Activated CD4-positive, alpha-beta T cell treated with anti-CD3 and anti-CD28 coated beads, Interleukin-2, Interleukin-6, amounts not matched to agents 100 ng/mL and 50 ng/mL, durations not matched to agents 16 hours and 8 hours (primary cell): ENCODE measurements around the gene ERBB4.
"Not testable (repeated sequence)": the region's sequence is repeated elsewhere in the genome, so short reads cannot be mapped to it uniquely, and the experiment has no call there.

Experiments used
- DNase-seq: peaks from one replicate; pipeline ENCODE4 v3.0.0-alpha.2; 2020

Gene ERBB4

DNA sequence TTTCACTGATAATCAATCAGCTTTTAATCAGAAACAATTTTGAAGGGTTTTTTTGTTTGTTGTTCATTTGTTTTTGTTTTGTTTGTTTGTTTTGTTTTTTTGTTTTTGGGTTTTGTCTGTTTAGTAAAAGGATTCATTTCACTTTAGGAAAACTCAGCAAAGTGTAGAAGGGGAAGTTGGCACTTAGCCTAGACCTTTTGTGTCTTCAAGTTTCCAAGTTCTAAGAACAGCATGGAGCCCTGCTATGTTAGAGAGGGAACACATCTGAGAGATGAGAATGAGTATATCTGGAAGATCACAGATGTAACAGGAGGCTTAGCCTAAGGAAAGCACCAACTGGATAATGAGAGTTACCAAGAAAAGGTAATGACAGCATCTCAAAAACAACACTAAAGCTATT is 501.5 kb downstream of the ERBB4 start:
- no peak for DNase-seq

DNA sequence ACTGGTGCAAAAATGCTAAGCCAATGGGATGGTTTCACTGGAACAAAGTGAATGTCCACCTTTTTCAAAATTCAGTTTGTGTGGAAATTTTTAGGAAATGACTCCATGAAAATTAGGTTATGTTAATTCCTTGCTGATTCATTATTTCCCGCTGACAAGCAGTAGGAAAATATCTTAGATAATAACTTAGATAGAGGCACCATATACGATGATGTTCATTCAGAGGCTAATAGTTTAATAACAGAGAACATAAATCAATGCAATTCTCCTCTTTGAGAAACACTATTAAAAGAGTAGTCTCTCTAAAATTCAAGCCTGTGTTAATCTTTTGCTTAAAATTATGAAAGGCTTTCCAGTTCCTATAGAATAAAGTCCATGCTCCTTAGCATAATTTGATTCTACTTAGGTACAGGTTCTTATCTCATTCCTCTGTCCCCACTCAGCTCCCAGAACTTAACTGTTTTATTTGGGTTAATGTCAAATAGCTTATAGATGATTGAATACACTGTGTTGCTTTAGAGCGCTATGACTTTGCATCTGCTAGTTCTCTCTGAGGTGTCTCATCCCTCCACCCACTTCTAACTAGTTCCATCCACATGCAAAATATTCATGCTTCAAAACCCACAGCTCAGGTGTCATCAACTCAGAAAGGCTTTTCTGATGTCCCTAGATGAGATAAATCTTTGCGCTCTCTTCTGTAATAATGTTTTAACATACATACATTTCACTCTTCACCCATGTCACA is 503.6 kb downstream of the ERBB4 start:
- DNase-seq: no peak

DNA sequence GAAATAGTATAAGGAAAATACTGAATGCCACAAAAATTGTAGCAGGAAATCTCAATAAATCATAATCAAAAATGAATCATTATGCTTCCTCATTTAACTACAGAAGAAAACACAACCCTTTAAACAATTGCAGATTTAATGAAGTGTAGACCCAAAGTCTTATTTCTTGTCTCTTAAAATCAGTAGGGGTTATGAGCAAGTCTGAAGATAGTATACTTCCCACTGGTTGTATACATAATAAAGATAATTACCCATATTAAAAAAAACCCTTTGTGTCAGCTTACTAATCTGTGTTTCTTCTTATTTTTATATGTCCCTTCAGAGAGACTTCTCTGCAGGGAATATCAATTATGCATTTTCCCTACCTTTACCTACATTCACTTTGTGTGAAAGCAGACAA is 504.7 kb downstream of the ERBB4 start:
- DNase-seq: no peak

DNA sequence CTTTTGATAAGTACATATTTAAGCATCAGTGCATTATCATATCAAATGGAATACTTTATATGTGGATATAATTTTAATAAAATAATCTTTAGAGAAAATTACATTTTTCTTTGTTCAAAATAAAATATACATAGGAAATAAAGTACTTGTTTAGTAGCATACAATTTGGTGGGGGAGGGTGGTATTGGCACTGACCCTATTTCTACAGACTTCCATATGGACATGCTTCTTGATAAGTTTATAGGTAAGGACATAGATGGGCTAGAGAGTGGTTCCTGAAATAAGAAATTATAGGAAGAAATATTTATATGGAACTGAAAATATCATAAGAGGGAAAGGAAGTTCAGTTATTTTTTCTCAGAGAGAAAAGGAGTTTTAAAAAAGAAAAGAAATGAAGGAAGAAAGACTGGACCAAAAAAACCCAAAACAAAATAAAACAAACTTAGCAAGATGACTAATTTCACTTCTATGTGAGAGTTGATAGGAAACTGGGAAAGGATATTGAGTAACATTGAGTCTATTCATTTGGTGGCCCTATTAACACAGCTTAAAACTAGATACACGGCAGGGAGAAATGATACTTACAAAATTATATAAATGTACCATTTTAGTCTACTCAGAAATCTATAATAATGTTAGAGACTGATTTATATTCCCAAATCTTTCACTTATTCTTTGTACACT is 505.9 kb downstream of the ERBB4 start:
- no peak for DNase-seq

DNA sequence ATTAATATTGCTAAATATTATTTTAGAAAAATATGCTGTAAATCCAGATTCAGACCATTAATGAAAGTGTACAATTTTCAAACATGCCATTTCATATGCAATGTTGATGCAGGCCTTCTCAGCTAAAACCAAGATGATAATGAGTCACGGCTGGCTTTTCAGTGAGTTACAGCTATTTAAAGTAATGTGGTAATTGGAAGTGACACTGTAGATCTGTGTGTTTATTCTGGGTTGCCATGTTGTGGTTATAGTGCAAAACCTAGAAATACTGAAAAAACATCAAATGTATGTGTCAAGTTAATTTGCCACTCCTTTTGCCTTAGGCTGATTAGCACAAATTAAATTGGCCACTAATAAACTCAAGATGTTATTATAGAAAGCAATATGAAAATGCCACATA is 506.6 kb downstream of the ERBB4 start:
- DNase-seq: no peak

- DNase-seq: no peak
These were observed 507.9 kb downstream of the ERBB4 start for GRCh38 chr2:212030709-212031108.

DNA sequence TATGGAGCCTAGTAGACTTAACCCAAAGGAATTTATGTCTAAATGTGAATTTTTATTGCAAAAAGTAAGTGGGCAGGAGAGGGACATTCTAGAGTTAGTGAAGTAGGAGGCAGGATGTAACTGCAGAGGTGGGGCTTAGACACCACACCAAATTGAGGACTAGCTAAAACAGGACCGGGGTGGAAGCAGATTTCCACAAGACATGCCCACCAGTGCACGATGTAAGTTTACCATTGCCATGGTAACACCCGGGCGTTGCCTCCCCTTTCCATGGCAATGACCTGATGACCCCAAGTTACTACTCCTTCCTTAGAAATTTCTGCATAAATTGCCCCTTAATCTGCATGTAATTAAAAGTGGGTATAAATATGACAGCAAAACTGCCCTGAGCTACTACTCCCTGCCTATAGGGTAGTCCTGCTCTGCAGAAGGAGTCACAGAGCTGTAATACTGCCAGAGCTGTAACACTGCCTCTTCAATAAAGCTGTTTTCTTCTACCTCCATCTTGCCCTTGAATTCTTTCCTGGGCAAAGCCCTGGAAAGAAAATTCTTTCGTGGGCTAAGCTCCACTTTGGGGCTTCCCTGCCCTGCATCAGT is 509.7 kb downstream of the ERBB4 start:
- no peak for DNase-seq

DNA sequence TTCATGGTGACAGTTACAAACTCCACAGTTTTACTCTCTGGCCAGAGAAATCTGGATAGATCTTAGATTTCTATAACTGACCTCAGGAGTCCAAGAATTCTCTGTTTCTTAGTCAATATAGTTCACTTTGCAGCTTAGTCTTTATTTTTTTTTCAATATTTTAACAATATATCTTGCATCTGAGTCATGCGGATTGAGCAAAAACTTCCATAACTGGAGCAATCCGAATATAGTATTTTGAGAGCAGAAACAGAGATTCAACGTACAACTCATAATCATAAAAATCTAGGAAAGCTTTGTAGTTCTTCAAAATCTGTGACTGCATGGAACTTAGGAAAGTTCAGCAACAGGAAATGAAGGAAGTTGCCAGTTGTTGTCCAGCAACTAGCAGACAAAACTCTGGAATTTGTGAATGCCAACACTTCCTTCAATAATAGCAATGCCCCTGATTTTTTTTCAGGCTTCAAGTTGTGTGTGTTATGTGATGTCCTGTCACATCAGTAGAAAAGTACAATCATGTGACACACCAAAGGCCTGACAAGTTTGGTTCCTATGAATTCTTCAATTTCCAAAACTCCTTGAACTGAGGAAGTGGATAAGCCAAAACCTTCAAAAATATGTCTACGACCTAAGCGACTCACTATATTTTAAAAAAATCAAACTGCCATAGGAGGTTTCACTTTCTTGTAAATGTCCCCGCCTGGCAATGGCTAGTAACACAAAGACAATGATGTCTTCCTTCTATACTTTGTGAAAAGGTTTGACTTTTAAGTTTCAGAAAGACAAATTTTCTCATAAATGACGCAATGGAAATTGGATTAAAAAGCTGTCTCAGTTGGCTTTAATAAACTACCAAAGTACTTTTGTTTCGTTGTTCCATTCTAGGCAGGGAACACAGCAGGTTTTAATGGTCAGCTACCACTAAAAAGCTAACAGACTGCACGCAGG is 510.6 kb downstream of the ERBB4 start:
- no peak for DNase-seq

DNA sequence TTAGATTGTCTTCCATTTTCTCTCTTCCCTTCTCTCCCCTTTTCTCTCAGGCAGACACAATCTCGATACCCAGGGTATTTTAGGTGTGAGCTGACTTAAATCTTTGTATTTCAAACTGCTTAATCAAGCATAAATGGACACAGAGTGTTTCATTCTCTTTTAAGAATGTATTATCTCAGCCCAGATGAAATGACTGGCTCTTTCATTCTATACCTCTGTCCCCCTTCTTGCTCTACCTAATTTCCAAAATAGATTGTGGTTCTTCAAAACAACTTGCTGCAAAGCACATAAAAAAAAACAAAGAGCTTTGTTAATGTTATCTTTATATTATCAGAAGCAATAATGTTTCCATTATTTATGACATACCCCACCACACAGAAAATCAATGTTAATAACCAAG is 514.6 kb downstream of the ERBB4 start:
- no peak for DNase-seq

DNA sequence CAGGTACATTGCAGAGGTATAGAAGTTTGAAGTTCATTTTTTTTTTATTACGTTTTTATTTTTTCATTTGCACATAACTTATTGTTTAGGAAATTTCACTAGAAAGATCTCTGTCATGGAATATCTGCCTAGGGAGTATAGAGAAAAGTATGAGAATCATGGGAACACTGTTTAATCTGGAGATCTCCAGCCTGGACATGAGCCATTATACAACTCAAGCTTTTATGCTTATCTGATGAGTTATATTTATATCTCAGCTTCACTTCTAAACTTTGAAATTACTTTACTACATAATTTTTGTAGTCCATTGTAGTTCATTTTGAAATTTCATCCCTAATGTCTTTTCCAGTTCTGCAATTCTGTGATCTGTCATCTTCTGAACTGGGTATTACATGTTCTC is 515.6 kb downstream of the ERBB4 start:
- DNase-seq: no peak

DNA sequence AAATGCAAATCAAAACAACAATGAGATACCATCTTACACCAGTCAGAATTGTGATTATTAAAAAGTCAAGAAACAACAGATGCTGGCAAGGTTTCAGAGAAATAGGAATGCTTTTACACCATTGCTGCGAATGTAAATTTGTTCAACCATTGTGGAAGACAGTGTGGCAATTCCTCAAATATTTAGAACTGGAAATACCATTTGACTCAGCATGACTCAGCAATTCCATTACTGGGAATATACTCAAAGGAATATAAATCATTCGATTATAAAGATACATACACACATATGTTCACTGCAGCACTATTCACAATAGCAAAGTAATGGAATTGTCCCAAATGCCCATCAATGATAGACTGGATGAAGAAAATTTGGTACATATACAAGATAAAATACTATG is 516.7 kb downstream of the ERBB4 start:
- no peak for DNase-seq

DNA sequence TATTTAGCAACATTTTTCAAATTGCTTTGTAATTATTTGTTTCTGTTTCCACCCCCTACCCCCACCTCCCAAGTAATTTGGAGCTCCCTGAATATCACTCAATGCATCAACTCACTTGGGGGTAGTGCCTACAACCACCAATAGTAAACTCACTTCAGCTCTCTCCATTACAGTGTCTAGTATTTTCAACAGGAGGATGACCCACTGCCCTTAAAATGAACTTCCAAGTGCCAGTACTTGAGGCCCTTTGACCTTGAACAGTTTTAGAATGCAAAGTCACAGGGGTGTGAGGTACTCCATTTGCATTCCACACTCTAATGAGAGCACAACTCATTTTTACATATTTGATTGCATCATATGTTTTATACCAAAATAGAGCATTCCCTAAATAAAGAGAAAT is 523.0 kb downstream of the ERBB4 start:
- DNase-seq: no peak

DNA sequence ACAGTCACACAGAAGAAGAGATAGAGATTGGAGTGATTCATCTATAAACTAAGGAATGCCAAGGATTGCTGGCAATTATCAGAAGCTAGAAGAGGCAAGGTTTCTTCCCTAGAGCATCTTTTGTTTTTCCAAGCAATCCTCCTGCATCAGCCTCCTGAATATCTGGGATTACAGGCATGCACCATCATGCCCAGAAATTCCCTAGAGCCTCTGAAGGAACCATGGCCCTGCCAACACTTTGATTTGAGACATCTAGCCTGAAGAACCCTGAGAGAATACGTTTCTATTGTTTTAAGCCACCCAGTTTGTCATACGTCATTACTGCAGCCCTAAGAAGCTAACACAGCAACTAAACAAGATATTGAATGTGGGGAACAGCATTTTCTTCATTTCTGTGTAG is 525.0 kb downstream of the ERBB4 start:
- no peak for DNase-seq

GRCh38 chr2:212010305-212010704 is 528.3 kb downstream of the ERBB4 start:
- DNase-seq: not testable (repeated sequence)

DNA sequence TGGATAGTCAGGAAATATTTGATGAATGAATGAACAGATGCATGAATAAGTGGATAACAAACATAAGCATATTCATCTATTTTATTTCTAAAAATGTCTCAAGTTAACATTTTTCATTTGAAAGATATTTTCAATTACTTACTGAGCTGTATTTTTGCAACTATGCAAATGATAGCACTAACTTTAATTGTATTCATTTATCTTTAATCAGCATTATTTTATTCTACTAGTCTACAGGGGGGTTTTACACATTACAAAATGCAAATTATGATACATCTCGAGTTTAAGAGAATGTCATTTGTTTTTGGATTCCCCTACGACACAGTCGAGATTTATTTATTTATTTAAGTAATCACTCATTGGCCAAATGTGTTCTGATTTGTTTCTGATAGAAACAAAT is 530.6 kb downstream of the ERBB4 start:
- DNase-seq: no peak

DNA sequence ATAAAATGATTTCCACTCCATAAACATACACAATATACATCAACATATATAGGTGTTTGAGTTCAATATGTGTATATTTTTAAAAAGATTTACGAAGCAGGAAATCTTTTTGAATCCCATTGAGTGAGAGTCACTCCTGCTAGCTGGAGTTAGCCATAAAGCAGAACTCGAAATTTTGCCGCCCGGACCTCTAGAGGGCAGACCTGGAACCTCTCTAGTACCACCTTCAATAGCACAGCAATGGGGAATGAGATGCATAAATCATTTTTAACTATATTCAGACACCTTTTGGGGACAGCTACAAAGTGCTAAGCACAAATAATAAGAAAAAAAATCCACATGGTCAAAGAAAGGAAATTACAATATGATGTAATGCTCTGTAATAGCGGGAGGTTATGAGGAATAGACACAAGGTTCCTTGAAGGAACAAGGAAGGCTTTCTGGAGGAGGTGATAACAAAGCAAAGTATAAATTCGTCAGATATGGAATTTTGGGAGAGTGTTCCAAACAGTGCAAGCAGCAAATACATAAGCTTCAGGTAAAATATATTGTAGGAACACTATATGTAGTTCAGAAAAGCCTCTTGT is 533.4 kb downstream of the ERBB4 start:
- peak; percentile 20 for DNase-seq

- DNase-seq: no peak
These were observed 537.3 kb downstream of the ERBB4 start for GRCh38 chr2:212001325-212001724.

DNA sequence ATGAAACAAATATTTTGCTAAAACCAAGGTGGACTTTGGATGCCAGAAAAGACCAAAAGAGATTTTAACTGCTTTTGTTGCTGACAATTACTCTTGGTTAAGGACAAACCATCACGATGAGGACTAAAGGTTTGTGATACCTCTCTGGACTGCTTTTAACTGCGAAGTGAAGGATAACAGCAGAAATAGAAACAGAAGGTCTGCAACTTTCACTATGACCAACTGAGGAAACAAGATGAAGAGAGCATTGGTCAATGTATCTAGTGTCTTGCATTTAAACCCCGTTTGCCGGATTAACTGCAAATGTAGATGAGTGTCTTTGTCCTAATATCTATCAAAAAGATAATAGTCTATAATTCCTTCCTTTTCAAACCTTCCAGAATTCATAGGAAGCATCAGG is 541.7 kb downstream of the ERBB4 start:
- no peak for DNase-seq

DNA sequence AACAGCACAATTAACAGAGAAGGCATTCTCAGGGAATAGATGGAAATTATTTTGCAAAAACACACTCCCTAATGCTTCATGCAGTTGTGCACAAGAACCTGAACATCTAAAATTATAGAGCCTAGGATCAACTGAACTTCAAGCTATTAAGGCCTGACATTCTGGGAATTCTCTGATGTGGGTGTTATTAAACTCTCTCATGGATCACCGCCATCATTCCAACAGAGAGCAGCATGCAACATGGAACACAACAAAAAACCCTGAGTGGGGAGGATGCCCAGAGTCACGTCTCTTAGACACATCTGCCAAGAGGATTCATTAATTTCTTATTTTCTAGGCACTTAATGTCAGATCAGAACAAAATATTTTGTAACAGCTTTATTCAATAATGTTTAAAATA is 543.8 kb downstream of the ERBB4 start:
- no peak for DNase-seq

GRCh38 chr2:211990335-211990734 is 548.3 kb downstream of the ERBB4 start:
- DNase-seq: no peak

DNA sequence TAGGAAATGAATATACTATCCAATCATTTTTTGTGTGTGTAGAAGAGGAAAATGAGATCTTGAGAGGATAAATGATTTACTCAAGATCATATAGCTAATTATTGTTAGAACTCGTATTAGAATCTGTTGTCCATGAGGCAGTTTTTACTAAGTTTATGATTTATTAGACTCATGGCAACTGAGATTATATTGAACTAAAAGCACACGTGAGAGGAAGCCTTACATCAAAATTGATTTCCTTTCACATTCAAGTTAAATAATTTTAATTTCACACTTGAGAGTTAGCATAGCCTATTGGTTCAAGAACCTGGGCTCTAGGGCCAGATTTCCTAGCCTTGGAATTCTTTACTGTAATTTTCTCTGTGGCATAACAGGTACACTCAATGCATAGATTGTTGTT is 552.3 kb downstream of the ERBB4 start:
- no peak for DNase-seq

DNA sequence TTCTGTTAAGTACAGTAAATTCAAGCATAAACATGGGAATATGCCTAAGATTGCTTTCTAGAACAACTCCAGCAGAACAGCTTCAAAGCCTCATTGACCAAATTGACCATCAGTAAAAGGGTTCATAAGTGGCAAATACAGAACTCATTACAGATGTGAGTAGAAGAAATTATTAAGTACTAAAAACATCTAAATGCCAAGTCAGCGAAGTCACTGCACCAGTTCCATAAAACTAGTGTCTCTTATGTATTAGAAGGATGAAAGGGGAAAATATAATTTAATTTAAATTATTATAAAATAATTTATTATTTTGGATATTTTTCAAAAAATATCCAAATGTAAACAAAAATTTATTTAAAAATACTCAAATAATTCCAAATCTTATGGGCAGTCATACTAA is 553.2 kb downstream of the ERBB4 start:
- no peak for DNase-seq

DNA sequence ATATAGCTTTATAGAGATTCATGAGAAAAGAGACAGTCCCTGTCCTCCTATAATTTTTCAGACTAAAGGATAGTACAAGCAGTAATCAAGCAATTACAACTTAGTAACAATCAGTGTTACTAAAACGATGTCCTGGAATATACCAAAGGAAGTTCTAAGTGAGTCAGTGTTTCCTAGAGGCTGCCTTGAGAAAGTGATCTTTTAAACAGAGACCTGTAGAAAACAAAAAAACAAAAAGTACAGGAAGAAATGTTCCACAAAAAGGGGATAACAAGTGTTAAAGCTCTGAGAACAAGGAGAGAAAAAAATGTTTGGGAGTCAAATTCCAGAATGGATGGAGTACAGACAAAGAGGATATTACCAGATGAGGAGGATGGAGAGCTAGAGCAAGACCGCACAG is 556.4 kb downstream of the ERBB4 start:
- no peak for DNase-seq
